Central memory CD8-positive, alpha-beta T cell (primary cell): ENCODE results near the gene GNE.
A peak's percentile ranks its signal among the peaks of the same experiment; 100 is the strongest.
"Not testable (repeated sequence)": the region's sequence is repeated elsewhere in the genome, so short reads cannot be mapped to it uniquely, and the experiment has no call there.

Source experiments
- ATAC-seq: fragments of 150-1000 bp; cut with Tn5 transposase; replicated peaks from 2 replicates; pipeline ENCODE4 v1.10.0; 2022; ENCODE audit warnings: mild to moderate bottlenecking, moderate FRiP score, moderate number of reproducible peaks; ENCODE audit not compliant: poor library complexity, severe bottlenecking; ENCODE audit errors: extremely low read depth
- DNase-seq, 2 donors: peaks; one replicate each; pipeline ENCODE4 v3.0.0; 2021; ENCODE audit warnings: low spot score in 2 of 2
- H3K27ac Mint-ChIP-seq: one replicate; pipeline ENCODE4 v1.8.0; 2022; ENCODE audit warnings: low read depth, mild to moderate bottlenecking, moderate library complexity, mixed read lengths
- H3K27me3 Mint-ChIP-seq: one replicate; pipeline ENCODE4 v1.8.0; 2022; ENCODE audit warnings: mixed read lengths
- H3K36me3 Mint-ChIP-seq: one replicate; pipeline ENCODE4 v1.8.0; 2022; ENCODE audit warnings: mild to moderate bottlenecking, moderate library complexity, mixed read lengths; ENCODE audit not compliant: insufficient read depth
- H3K4me1 Mint-ChIP-seq: one replicate; pipeline ENCODE4 v1.8.0; 2022; ENCODE audit warnings: mixed read lengths
- H3K4me3 Mint-ChIP-seq: one replicate; pipeline ENCODE4 v1.8.0; 2022; ENCODE audit warnings: mild to moderate bottlenecking, moderate library complexity, mixed read lengths
- H3K9me3 Mint-ChIP-seq: one replicate; pipeline ENCODE4 v1.8.0; 2022; ENCODE audit warnings: mixed read lengths

Gene GNE

GRCh38 chr9:36192196-36192595 lies 66.1 kb downstream of the GNE start:
- H3K4me3 Mint-ChIP-seq, result peak overlapping the region; percentile 89
- DNase-seq, result no peak
- no peaks in the 10 kb centered on the region for H3K27me3 Mint-ChIP-seq
- peaks cover 41% of the 10 kb centered on the region for H3K4me1 Mint-ChIP-seq
- ATAC-seq, result no peak
- H3K36me3 Mint-ChIP-seq, result peaks cover 21% of the 10 kb centered on the region
- H3K9me3 Mint-ChIP-seq, result no peaks in the 10 kb centered on the region
- peak overlapping the region; percentile 77 for H3K27ac Mint-ChIP-seq

- H3K27ac Mint-ChIP-seq, result peak overlapping the region; percentile 77
- no peaks in the 10 kb centered on the region for H3K9me3 Mint-ChIP-seq
- DNase-seq (no peak), ATAC-seq (no peak)
- H3K27me3 Mint-ChIP-seq, result no peaks in the 10 kb centered on the region
- peaks cover 41% of the 10 kb centered on the region for H3K4me1 Mint-ChIP-seq
- peak overlapping the region; percentile 89 for H3K4me3 Mint-ChIP-seq
- peaks cover 17% of the 10 kb centered on the region for H3K36me3 Mint-ChIP-seq
Observed at GRCh38 chr9:36191686-36192085, 66.6 kb downstream of the GNE start.

- Mint-ChIP-seq H3K36me3 (peaks cover 16% of the 10 kb centered on the region), H3K27me3 (no peaks in the 10 kb centered on the region), H3K27ac (peak overlapping the region; percentile 77), H3K4me1 (peaks cover 41% of the 10 kb centered on the region), H3K9me3 (no peaks in the 10 kb centered on the region), H3K4me3 (peak overlapping the region; percentile 89)
- ATAC-seq (peak; percentile 49), DNase-seq (peak in 1 of 2 donors; percentile 11)
Observed at GRCh38 chr9:36191290-36191645, 67.0 kb downstream of the GNE start.

- H3K36me3 Mint-ChIP-seq, result peaks cover 12% of the 10 kb centered on the region
- peaks cover 41% of the 10 kb centered on the region for H3K4me1 Mint-ChIP-seq
Observed at GRCh38 chr9:36190388-36191289, 67.6 kb downstream of the GNE start, which contains the start of gene CLTA. CLTA (plus strand) TSS chr9:36190921; CDS start chr9:36191057, 136 bp downstream.

DNA sequence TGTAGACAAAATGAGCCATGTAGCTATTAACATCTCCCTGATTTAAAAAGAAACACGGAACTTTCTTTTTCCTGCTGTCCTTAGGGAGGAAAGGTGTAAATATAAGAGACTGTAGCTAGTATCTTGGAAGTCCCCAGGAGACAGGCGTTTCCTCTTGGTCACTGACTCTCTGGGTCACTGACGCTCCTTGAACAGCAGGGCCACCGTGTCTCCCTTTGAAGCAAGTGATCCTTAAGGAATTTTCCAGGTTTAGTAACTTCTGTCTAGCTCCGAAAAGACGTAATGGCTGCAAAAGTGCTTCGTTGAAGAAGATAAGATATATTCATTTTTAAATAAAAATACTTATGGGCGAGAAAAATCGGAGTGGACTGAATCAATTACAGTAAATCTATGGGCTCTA lies 68.3 kb downstream of the GNE start:
- Mint-ChIP-seq H3K27me3 (no peaks in the 10 kb centered on the region), H3K4me1 (peaks cover 36% of the 10 kb centered on the region), H3K4me3 (peak overlapping the region; percentile 89), H3K9me3 (no peaks in the 10 kb centered on the region), H3K27ac (peak overlapping the region; percentile 77), H3K36me3 (peaks cover 7% of the 10 kb centered on the region)
- DNase-seq (no peak), ATAC-seq (no peak)

More at GRCh38 chr9:36190388-36191289, 67.6 kb downstream of the GNE start, which contains the start of gene CLTA:
- Mint-ChIP-seq H3K27ac (peak within 1 kb of the TSS; percentile 77), H3K4me3 (peak within 1 kb of the TSS; percentile 89), H3K27me3 (no peaks in the 10 kb centered on the region), H3K9me3 (no peaks in the 10 kb centered on the region)
- ATAC-seq, result peak; percentile 99
- peak; percentile 81 to 92 for DNase-seq

GRCh38 chr9:36188212-36188611 lies 70.0 kb downstream of the GNE start:
- Mint-ChIP-seq H3K4me3 (no peak overlapping the region), H3K27ac (no peak overlapping the region), H3K4me1 (peaks cover 18% of the 10 kb centered on the region), H3K36me3 (peaks cover 5% of the 10 kb centered on the region), H3K27me3 (no peaks in the 10 kb centered on the region), H3K9me3 (no peaks in the 10 kb centered on the region)
- ATAC-seq (no peak), DNase-seq (no peak)

DNA sequence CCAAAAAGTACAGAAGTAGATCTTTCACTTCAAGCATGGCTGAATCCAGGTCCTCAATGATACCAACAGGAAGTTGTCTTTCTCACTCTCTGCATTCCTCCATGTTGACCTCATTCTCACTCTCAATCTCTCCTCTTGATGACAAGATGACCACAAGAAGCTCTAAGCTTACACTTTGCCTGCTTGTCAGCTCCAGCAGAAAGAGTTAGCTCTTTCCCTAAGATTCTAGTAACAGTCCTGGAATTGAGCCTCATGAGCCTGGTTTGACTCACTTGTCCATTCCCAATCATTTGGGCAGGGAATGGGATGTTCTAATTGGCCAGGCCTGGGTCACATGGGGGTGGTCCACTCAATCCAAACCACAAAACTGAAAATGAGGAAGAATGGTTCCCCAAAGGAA lies 70.8 kb downstream of the GNE start:
- H3K9me3 Mint-ChIP-seq, result no peaks in the 10 kb centered on the region
- DNase-seq (no peak), ATAC-seq (no peak)
- H3K27me3 Mint-ChIP-seq, result no peaks in the 10 kb centered on the region
- peaks cover 10% of the 10 kb centered on the region for H3K4me1 Mint-ChIP-seq
- H3K27ac Mint-ChIP-seq, result no peak overlapping the region
- no peak overlapping the region for H3K4me3 Mint-ChIP-seq
- H3K36me3 Mint-ChIP-seq, result peaks cover 5% of the 10 kb centered on the region

DNA sequence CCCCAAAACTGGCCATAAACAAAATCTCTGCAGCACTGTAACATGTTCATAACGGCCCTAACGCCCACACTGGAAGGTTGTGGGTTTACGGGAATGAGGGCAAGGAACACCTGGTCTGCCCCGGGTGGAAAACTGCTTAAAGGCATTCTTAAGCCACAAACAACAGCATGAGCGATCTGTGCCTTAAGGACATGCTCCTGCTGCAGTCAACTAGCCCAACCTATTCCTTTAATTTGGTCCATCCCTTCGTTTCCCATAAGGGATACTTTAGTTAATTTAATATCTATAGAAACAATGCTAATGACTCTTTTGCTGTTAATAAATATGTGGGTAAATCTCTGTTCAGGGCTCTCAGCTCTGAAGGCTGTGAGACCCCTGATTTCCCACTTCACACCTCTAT lies 78.0 kb downstream of the GNE start:
- not testable (repeated sequence) for H3K27ac Mint-ChIP-seq, H3K9me3 Mint-ChIP-seq, H3K4me1 Mint-ChIP-seq, H3K4me3 Mint-ChIP-seq, H3K36me3 Mint-ChIP-seq, ATAC-seq, DNase-seq
- peaks cover 23% of the 10 kb centered on the region for H3K27me3 Mint-ChIP-seq

- peaks cover 2% of the 10 kb centered on the region for H3K36me3 Mint-ChIP-seq
- no peak overlapping the region for H3K27ac Mint-ChIP-seq
- H3K4me1 Mint-ChIP-seq, result no peaks in the 10 kb centered on the region
- ATAC-seq (no peak), DNase-seq (no peak)
- H3K4me3 Mint-ChIP-seq, result no peak overlapping the region
- H3K9me3 Mint-ChIP-seq, result no peaks in the 10 kb centered on the region
- H3K27me3 Mint-ChIP-seq, result peaks cover 29% of the 10 kb centered on the region
Observed at GRCh38 chr9:36177571-36177970, 80.7 kb downstream of the GNE start.

GRCh38 chr9:36176496-36176895 lies 81.8 kb downstream of the GNE start:
- H3K27me3 Mint-ChIP-seq, result peaks cover 29% of the 10 kb centered on the region
- not testable (repeated sequence) for H3K4me3 Mint-ChIP-seq, H3K9me3 Mint-ChIP-seq, H3K27ac Mint-ChIP-seq, ATAC-seq, H3K4me1 Mint-ChIP-seq, DNase-seq, H3K36me3 Mint-ChIP-seq

DNA sequence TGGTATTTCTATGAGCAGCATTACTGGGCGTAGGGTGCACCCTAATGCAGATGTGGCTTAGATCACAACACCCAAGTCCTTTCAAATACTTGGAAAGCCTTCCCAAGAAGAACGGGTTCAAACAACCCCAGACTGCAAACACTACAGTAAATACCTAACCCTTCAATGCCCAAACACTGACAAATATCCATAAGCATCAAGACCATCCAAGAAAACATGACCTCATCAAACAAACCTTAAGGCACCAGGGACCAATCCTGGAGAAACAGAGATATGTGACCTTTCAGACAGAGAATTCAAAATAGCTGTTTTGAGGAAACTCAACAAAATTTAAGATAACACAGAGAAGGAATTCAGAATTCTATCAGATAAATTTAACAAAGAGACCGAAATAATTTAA lies 83.0 kb downstream of the GNE start:
- not testable (repeated sequence) for H3K4me3 Mint-ChIP-seq, H3K36me3 Mint-ChIP-seq, H3K27ac Mint-ChIP-seq, H3K4me1 Mint-ChIP-seq, H3K9me3 Mint-ChIP-seq, ATAC-seq, DNase-seq
- H3K27me3 Mint-ChIP-seq, result peaks cover 19% of the 10 kb centered on the region

- H3K9me3 Mint-ChIP-seq, result no peaks in the 10 kb centered on the region
- H3K27ac Mint-ChIP-seq, result no peak overlapping the region
- ATAC-seq, result no peak
- no peak for DNase-seq
- H3K4me3 Mint-ChIP-seq, result no peak overlapping the region
- no peaks in the 10 kb centered on the region for H3K4me1 Mint-ChIP-seq
- H3K36me3 Mint-ChIP-seq, result peaks cover 2% of the 10 kb centered on the region
- H3K27me3 Mint-ChIP-seq, result peaks cover 19% of the 10 kb centered on the region
Observed at GRCh38 chr9:36174731-36175130, 83.5 kb downstream of the GNE start.

DNA sequence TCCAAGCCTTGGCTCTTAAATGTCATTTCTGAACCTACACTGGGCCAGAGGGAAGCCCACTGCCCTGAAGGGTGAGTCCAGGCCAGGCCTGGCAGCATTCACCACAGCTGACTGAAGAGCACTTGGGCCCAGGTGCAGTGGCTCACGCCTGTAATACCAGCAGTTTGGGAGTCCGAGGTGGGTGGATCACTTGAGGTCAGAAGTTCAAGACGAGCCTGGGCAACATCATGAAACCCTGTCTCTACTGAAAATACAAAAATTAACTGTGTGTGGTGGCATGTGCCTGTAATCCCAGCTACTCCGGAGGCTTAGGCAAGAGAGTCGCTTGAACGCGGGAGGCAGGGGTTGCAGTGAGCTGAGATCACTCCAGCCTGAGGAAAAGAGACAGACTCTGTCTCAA lies 84.0 kb downstream of the GNE start:
- H3K36me3 Mint-ChIP-seq, result peaks cover 4% of the 10 kb centered on the region
- H3K4me1 Mint-ChIP-seq, result no peaks in the 10 kb centered on the region
- H3K9me3 Mint-ChIP-seq, result no peaks in the 10 kb centered on the region
- H3K27me3 Mint-ChIP-seq, result peaks cover 19% of the 10 kb centered on the region
- no peak overlapping the region for H3K4me3 Mint-ChIP-seq
- ATAC-seq (no peak), DNase-seq (no peak)
- H3K27ac Mint-ChIP-seq, result no peak overlapping the region
